ENCODE data around the gene NFKB1.

GRCh38 chr4:102497986-102498385, 3.2 kb upstream of the NFKB1 start:
- TF ChIP-seq, protein P1, sequence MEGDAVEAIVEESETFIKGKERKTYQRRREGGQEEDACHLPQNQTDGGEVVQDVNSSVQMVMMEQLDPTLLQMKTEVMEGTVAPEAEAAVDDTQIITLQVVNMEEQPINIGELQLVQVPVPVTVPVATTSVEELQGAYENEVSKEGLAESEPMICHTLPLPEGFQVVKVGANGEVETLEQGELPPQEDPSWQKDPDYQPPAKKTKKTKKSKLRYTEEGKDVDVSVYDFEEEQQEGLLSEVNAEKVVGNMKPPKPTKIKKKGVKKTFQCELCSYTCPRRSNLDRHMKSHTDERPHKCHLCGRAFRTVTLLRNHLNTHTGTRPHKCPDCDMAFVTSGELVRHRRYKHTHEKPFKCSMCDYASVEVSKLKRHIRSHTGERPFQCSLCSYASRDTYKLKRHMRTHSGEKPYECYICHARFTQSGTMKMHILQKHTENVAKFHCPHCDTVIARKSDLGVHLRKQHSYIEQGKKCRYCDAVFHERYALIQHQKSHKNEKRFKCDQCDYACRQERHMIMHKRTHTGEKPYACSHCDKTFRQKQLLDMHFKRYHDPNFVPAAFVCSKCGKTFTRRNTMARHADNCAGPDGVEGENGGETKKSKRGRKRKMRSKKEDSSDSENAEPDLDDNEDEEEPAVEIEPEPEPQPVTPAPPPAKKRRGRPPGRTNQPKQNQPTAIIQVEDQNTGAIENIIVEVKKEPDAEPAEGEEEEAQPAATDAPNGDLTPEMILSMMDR (conservative IDR thresholded peaks at IDR 0.05 in 1 of 2, IDR thresholded peaks at IDR 0.05 in 1 of 2; ENCODE audit: low read depth in 1 of 2, low read length in 2 of 2), result no peak
- no peak for TF ChIP-seq EZH2 (IDR thresholded peaks at IDR 0.05; ENCODE audit: low read length, missing control alignments)
